SH-SY5Y (cell line): ENCODE data around the gene SUCLG2.

Experiments used
- GATA2 ChIP-seq: IDR thresholded peaks from 2 replicates; pipeline ENCODE4 v1.6.1; 2011; ENCODE audit warnings: mild to moderate bottlenecking, low read depth, low read length
- GATA3 ChIP-seq: IDR thresholded peaks from 2 replicates; pipeline ENCODE4 v1.6.1; 2011; ENCODE audit warnings: low read depth, mild to moderate bottlenecking, low read length, moderate library complexity

DNA sequence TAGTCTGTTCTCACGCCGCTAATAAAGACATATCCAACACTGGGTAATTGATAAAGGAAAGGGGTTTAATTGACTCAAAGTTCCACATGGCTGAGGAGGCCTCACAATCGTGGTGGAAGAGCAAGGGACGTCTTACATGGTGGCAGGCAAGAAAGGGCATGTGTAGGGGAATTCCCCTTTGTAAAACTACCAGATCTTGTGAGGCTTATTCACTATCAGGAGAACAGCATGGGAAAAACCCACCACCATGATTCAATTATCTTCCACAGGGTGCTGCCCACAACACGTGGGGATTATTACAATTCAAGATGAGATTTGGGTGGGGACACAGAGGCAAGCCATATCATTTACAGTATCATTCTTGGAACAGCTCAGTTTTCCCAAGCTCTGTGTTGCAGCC, 268.0 kb downstream of the SUCLG2 start:
- no peak for TF ChIP-seq GATA3
- TF ChIP-seq GATA2: no peak
